HEK293 (cell line): ENCODE results near the gene NUP88.
A peak's percentile ranks its signal among the peaks of the same experiment; 100 is the strongest.

Experiments used
- BCL11A ChIP-seq: fragments of 450-650 bp; formaldehyde crosslinking; IDR thresholded peaks from 2 replicates; pipeline ENCODE4 v1.5.1; 2016; ENCODE audit warnings: low read depth, missing biosample characterization, missing genetic modification characterization
- GLI2 ChIP-seq: fragments of 450-650 bp; formaldehyde crosslinking; IDR thresholded peaks from 2 replicates; pipeline ENCODE4; 2017; ENCODE audit warnings: missing biosample characterization, missing genetic modification characterization, low read depth, borderline replicate concordance
- ZNF449 ChIP-seq: fragments of 450-650 bp; formaldehyde crosslinking; IDR thresholded peaks from 2 replicates; pipeline ENCODE4 v1.5.1; 2017; ENCODE audit warnings: missing biosample characterization, mild to moderate bottlenecking, missing genetic modification characterization, moderate library complexity
- ZNF785 ChIP-seq: fragments of 450-650 bp; formaldehyde crosslinking; IDR thresholded peaks from 2 replicates; pipeline ENCODE4 v1.5.1; 2016; ENCODE audit warnings: missing biosample characterization, missing genetic modification characterization
- ZNF792 ChIP-seq: fragments of 450-650 bp; formaldehyde crosslinking; IDR thresholded peaks from 2 replicates; pipeline ENCODE4 v1.5.1; 2016; ENCODE audit warnings: missing biosample characterization, missing genetic modification characterization
- TF ChIP-seq, protein P1 (sequence below): fragments of 450-650 bp; formaldehyde crosslinking; IDR thresholded peaks from 2 replicates; pipeline ENCODE4 v1.5.1; 2016; ENCODE audit warnings: missing biosample characterization, missing genetic modification characterization
- TF ChIP-seq, protein P2 (sequence below): fragments of 450-650 bp; formaldehyde crosslinking; IDR thresholded peaks from 2 replicates; pipeline ENCODE4 v1.5.1; 2016; ENCODE audit warnings: missing biosample characterization, missing genetic modification characterization
- TF ChIP-seq, protein P3 (sequence below): fragments of 450-650 bp; formaldehyde crosslinking; IDR thresholded peaks from 2 replicates; pipeline ENCODE4 v1.5.1; 2016; ENCODE audit warnings: missing biosample characterization, missing genetic modification characterization
- TF ChIP-seq, protein P4 (sequence below): fragments of 450-650 bp; formaldehyde crosslinking; IDR thresholded peaks from 2 replicates; pipeline ENCODE4 v1.5.1; 2016; ENCODE audit warnings: missing biosample characterization, missing genetic modification characterization

GRCh38 chr17:5419959-5420653 lies 644 bp upstream of the NUP88 start, which contains the start of gene RPAIN:
- TF ChIP-seq BCL11A (tag by site-specific recombination) (peak; percentile 11; the same call in 1 of the 2 replicates), ZNF792 (tag by site-specific recombination) (no peak), ZNF785 (no peak), GLI2 (tag by site-specific recombination) (no peak), ZNF449 (tag by site-specific recombination) (no peak)
- TF ChIP-seq, protein P1, sequence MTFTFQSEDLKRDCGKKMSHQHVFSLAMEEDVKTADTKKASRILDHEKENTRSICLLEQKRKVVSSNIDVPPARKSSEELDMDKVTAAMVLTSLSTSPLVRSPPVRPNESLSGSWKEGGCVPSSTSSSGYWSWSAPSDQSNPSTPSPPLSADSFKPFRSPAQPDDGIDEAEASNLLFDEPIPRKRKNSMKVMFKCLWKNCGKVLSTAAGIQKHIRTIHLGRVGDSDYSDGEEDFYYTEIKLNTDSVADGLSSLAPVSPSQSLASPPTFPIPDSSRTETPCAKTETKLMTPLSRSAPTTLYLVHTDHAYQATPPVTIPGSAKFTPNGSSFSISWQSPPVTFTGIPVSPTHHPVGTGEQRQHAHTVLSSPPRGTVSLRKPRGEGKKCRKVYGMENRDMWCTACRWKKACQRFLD = no peak
- TF ChIP-seq, protein P2, sequence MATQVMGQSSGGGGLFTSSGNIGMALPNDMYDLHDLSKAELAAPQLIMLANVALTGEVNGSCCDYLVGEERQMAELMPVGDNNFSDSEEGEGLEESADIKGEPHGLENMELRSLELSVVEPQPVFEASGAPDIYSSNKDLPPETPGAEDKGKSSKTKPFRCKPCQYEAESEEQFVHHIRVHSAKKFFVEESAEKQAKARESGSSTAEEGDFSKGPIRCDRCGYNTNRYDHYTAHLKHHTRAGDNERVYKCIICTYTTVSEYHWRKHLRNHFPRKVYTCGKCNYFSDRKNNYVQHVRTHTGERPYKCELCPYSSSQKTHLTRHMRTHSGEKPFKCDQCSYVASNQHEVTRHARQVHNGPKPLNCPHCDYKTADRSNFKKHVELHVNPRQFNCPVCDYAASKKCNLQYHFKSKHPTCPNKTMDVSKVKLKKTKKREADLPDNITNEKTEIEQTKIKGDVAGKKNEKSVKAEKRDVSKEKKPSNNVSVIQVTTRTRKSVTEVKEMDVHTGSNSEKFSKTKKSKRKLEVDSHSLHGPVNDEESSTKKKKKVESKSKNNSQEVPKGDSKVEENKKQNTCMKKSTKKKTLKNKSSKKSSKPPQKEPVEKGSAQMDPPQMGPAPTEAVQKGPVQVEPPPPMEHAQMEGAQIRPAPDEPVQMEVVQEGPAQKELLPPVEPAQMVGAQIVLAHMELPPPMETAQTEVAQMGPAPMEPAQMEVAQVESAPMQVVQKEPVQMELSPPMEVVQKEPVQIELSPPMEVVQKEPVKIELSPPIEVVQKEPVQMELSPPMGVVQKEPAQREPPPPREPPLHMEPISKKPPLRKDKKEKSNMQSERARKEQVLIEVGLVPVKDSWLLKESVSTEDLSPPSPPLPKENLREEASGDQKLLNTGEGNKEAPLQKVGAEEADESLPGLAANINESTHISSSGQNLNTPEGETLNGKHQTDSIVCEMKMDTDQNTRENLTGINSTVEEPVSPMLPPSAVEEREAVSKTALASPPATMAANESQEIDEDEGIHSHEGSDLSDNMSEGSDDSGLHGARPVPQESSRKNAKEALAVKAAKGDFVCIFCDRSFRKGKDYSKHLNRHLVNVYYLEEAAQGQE (tag by site-specific recombination) = no peak
- TF ChIP-seq, protein P3, sequence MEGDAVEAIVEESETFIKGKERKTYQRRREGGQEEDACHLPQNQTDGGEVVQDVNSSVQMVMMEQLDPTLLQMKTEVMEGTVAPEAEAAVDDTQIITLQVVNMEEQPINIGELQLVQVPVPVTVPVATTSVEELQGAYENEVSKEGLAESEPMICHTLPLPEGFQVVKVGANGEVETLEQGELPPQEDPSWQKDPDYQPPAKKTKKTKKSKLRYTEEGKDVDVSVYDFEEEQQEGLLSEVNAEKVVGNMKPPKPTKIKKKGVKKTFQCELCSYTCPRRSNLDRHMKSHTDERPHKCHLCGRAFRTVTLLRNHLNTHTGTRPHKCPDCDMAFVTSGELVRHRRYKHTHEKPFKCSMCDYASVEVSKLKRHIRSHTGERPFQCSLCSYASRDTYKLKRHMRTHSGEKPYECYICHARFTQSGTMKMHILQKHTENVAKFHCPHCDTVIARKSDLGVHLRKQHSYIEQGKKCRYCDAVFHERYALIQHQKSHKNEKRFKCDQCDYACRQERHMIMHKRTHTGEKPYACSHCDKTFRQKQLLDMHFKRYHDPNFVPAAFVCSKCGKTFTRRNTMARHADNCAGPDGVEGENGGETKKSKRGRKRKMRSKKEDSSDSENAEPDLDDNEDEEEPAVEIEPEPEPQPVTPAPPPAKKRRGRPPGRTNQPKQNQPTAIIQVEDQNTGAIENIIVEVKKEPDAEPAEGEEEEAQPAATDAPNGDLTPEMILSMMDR = no peak
- TF ChIP-seq, protein P4, sequence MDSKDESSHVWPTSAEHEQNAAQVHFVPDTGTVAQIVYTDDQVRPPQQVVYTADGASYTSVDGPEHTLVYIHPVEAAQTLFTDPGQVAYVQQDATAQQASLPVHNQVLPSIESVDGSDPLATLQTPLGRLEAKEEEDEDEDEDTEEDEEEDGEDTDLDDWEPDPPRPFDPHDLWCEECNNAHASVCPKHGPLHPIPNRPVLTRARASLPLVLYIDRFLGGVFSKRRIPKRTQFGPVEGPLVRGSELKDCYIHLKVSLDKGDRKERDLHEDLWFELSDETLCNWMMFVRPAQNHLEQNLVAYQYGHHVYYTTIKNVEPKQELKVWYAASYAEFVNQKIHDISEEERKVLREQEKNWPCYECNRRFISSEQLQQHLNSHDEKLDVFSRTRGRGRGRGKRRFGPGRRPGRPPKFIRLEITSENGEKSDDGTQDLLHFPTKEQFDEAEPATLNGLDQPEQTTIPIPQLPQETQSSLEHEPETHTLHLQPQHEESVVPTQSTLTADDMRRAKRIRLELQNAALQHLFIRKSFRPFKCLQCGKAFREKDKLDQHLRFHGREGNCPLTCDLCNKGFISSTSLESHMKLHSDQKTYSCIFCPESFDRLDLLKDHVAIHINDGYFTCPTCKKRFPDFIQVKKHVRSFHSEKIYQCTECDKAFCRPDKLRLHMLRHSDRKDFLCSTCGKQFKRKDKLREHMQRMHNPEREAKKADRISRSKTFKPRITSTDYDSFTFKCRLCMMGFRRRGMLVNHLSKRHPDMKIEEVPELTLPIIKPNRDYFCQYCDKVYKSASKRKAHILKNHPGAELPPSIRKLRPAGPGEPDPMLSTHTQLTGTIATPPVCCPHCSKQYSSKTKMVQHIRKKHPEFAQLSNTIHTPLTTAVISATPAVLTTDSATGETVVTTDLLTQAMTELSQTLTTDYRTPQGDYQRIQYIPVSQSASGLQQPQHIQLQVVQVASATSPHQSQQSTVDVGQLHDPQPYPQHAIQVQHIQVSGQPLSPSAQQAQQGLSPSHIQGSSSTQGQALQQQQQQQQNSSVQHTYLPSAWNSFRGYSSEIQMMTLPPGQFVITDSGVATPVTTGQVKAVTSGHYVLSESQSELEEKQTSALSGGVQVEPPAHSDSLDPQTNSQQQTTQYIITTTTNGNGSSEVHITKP (tag by site-specific recombination) = peak; percentile 83
